Uterus (tissue), 2 donors: ENCODE data around the gene HIVEP1.

Source experiments
- POLR2A ChIP-seq, 2 donors: fragments of 450-650 bp; IDR thresholded peaks; one replicate each; pipeline ENCODE4 v1.6.1; 2016; ENCODE audit warnings: antibody characterized with exemption in 2 of 2, mild to moderate bottlenecking in 1 of 2, moderate library complexity in 1 of 2
- TF ChIP-seq, protein P1 (sequence below), 4 experiments: fragments of 200-600 bp in 2 of 4; fragments of 450-650 bp in 2 of 4; sonication (generic) in 2 of 4; IDR thresholded peaks; one replicate each; pipeline ENCODE4 v1.5.1; 2016 to 2019; ENCODE audit warnings: antibody characterized with exemption in 4 of 4, mild to moderate bottlenecking in 2 of 4, moderate library complexity in 1 of 4

- TF ChIP-seq, protein P1, sequence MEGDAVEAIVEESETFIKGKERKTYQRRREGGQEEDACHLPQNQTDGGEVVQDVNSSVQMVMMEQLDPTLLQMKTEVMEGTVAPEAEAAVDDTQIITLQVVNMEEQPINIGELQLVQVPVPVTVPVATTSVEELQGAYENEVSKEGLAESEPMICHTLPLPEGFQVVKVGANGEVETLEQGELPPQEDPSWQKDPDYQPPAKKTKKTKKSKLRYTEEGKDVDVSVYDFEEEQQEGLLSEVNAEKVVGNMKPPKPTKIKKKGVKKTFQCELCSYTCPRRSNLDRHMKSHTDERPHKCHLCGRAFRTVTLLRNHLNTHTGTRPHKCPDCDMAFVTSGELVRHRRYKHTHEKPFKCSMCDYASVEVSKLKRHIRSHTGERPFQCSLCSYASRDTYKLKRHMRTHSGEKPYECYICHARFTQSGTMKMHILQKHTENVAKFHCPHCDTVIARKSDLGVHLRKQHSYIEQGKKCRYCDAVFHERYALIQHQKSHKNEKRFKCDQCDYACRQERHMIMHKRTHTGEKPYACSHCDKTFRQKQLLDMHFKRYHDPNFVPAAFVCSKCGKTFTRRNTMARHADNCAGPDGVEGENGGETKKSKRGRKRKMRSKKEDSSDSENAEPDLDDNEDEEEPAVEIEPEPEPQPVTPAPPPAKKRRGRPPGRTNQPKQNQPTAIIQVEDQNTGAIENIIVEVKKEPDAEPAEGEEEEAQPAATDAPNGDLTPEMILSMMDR (IDR thresholded peaks at IDR 0.05) = no peak
- no peak for TF ChIP-seq POLR2A (IDR thresholded peaks at IDR 0.05)
Measured at GRCh38 chr6:12158686-12159415, 146.7 kb downstream of the HIVEP1 start.
